Measurements from ENCODE around the gene TSPAN2.

- TF ChIP-seq, protein P1, sequence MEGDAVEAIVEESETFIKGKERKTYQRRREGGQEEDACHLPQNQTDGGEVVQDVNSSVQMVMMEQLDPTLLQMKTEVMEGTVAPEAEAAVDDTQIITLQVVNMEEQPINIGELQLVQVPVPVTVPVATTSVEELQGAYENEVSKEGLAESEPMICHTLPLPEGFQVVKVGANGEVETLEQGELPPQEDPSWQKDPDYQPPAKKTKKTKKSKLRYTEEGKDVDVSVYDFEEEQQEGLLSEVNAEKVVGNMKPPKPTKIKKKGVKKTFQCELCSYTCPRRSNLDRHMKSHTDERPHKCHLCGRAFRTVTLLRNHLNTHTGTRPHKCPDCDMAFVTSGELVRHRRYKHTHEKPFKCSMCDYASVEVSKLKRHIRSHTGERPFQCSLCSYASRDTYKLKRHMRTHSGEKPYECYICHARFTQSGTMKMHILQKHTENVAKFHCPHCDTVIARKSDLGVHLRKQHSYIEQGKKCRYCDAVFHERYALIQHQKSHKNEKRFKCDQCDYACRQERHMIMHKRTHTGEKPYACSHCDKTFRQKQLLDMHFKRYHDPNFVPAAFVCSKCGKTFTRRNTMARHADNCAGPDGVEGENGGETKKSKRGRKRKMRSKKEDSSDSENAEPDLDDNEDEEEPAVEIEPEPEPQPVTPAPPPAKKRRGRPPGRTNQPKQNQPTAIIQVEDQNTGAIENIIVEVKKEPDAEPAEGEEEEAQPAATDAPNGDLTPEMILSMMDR (IDR thresholded peaks at IDR 0.05; ENCODE audit: low read depth, low read length) = no peak
- no peak for TF ChIP-seq EZH2phosphoT487 (IDR thresholded peaks at IDR 0.05; ENCODE audit: low read depth)
These were observed 14.3 kb downstream of the TSPAN2 start for GRCh38 chr1:115074839-115075534.

All from OCI-LY3 (cell line).